GM18507 (cell line): ENCODE results near the gene FOXO3.

ENCODE experiments used
- DNase-seq: peaks from one replicate; pipeline ENCODE4 v3.0.0; 2011; ENCODE audit warnings: low read depth; ENCODE audit not compliant: insufficient read length; ENCODE audit errors: extremely low spot score
- FAIRE-seq: peaks from 2 replicates; lab custom pipeline; 2011; peaks lifted over from hg19 to GRCh38; lab: Jason Lieb, UNC

FOXO3 gene

DNA sequence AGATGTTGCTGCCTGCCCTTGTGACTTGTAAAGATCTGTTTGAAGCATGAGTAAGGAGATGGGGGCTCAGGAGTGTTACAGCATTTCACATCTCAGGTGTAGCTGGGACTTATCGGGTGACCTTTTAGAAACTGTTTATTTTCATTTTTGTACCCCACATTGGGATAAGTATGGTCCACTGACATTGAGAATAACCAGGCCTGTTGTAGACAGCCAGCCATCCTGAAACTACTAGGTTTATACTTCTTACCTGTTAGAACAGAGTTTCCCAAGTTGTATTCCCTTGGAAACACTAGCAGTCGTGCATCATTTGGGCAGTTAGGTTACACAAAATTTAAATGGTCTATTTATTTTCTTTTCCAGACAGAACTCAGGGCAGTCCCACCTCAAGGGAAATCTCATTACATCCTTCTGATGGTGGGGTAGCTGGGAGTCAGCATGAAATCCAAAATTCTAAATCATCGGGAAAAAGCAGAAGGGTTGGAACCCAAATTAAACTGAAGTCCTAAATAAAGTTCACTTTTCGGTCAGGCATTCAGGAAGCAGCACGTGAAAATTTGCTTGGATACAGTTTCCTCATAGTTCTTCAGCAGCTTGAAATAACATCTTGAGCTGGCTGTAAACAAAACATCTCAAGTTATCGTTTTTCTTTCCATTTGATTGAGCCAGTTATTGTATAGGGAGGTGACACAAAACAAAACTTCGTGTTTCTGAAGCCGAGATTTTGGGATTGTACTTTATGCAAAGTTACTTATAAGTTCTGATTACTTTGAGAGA, 30.5 kb downstream of the FOXO3 start:
- no peak for DNase-seq
- no peak for FAIRE-seq

GRCh38 chr6:108592371-108593337, 31.9 kb downstream of the FOXO3 start:
- no peak for DNase-seq
- FAIRE-seq = no peak

DNA sequence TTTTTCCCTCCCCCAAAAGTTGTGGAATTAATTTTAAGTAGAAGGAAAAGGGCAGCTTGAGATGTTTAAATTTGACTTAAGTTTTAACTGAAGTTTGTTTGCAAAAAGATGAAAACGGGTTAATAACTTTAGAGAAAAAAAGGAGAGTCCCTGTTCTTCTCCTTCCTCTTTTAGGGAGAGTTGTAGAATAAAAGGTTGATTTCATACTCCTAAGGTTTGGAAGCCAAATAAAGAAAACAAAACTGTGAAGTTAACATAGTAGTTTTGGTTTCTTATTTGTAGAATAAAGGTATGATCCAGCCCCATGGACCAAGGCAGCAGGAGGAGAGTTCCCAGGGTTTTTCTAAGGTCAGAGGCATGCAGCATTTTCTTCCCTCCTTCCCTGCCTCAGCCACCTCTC, 33.4 kb downstream of the FOXO3 start:
- FAIRE-seq = no peak

DNA sequence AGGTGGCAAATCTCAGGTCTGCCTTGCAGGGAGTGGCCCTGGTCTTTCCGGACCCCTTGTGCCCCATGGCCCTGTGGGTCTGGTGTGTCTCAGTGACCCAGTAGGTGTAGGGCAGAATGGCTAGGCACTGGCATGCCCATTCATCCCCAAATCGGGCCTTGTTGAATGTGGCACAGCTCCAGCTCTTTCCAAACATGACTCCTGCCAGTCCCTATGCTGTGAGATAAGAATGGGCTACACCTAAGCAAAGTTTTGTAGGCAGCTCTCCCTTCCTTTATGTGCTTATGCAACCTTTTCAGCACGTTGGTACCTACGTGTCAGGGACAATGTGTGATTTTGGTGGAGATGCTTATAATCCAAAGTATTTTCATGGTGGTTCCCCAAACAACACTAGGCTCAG, 33.9 kb downstream of the FOXO3 start:
- no peak for DNase-seq
- no peak for FAIRE-seq

More for the DNA sequence above, 33.4 kb downstream of the FOXO3 start:
- no peak for DNase-seq

DNA sequence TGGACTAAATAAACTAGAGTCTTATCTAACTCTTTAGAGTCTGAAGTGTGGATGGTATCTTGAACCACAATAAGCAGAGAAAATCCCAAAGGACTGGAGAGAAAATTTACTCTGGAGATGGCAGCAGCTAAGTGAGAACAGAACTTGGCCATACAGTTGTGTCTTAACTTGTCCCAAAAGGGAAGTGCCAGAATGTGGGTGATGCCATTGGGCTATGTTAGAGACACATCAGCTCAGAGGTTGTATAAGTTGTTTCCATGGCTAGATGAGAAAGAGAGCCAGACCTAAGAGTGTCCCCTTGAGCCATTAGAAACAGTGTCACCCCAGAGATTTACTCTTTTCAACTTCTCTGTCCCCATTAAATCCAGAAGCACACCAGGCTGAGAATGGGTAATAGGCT, 36.2 kb downstream of the FOXO3 start:
- peak; percentile 53 for FAIRE-seq
- no peak for DNase-seq

- FAIRE-seq (no peak), DNase-seq (no peak)
Measured at GRCh38 chr6:108597572-108598304, 37.0 kb downstream of the FOXO3 start.

GRCh38 chr6:108598305-108598863, 37.7 kb downstream of the FOXO3 start:
- DNase-seq (no peak), FAIRE-seq (peak; percentile 84)

DNA sequence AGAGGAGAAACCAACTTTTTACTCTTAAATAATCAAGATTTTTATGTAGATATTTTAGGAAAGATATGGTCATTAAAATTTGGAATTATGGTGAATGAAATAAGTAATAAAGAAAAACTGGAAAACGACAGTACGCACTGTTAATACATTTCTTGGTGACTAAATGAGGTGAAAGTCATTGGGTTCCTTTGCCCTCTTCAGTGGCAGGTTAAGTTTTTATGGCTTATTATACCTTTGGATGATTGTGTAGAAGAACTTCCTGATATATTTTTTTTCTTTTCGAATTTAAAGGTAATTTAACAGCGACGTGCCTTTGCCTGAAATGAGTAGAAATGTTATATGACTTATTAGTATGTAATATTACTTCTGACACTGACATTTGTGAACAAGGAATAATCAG, 43.4 kb downstream of the FOXO3 start:
- no peak for FAIRE-seq

DNA sequence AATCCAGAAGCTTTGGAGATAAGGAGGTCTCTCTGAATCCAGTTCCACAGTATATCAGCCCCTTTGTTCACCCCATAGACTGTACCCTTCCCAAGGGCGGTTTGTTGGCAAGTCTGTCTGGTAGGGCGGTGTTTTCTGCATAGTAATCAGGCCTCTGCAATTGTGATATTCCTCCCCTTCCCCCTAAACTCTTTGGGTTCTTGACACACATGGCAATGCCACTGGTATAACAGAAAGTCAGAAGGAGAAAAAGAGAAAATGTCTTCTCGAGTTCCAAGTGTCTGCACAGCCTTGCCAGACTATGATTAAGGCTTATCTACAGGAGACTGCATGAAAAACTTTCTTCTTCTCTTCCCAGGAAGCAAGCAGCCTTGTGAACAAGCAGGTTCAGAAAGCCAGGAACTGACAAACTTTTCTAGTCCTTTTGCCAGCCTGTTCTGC, 45.6 kb downstream of the FOXO3 start:
- DNase-seq (no peak), FAIRE-seq (no peak)

More for the DNA sequence above, 43.4 kb downstream of the FOXO3 start:
- DNase-seq = no peak

- no peak for DNase-seq
- no peak for FAIRE-seq
Measured at GRCh38 chr6:108608453-108609275, 47.9 kb downstream of the FOXO3 start.

GRCh38 chr6:108609276-108609769, 48.6 kb downstream of the FOXO3 start:
- FAIRE-seq = no peak
- DNase-seq = no peak

- DNase-seq (no peak), FAIRE-seq (no peak)
Measured at GRCh38 chr6:108610270-108610839, 49.6 kb downstream of the FOXO3 start.

DNA sequence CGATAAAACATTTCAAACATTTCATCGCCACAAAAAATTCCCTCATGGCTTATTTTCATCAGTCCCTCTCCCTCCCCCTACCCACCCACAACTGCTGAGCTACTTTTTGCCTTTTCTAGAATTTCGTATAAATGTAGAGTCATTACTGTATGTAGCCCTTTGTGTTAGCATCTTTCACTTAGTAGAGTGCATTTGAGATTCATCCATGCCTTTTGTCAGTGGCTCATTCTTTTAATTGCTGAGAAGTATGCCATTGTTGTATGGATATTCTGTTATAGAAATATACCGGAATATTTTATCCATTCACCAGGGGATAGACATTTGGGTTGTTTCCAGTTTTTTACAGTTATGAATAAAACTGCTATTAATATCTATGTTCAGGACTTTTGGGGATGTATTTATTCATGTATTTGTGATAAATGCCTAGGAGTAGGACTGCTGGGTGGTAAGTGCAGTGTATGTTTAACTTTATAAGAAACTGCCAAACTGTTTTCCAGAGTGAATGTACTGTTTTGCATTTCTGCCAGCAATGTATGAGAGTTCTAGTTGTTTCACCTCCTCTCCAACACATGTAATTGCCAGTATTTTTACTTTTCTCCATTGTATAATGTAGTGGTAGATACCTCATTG, 50.4 kb downstream of the FOXO3 start:
- DNase-seq (no peak), FAIRE-seq (no peak)

GRCh38 chr6:108612852-108613251, 52.1 kb downstream of the FOXO3 start:
- no peak for FAIRE-seq
- DNase-seq = no peak

DNA sequence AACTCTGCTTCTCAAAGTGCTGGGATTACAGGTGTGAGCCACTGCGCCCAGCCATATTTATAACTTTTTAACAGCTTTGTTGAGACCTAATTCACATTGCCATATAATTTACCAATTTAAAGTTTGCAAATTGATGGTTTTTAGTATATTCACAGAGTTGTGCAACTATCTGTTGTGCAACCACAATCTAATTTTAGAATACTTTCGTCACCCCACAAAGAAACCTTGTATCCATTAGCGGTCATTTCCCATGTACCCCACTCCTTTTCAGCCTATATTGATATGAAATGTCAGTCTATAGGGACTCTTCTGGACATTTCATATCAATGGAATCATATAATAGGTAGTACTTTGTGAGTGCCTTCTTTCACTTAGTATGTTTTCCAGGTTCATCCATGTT, 55.8 kb downstream of the FOXO3 start:
- FAIRE-seq = no peak

GRCh38 chr6:108616973-108617372, 56.3 kb downstream of the FOXO3 start:
- no peak for DNase-seq
- no peak for FAIRE-seq

More for the DNA sequence above, 55.8 kb downstream of the FOXO3 start:
- no peak for DNase-seq

- FAIRE-seq = no peak
Measured at GRCh38 chr6:108618623-108619152, 58.0 kb downstream of the FOXO3 start.

More at GRCh38 chr6:108618623-108619152, 58.0 kb downstream of the FOXO3 start:
- DNase-seq = no peak
